ENCODE measurements around the gene IL13RA1.

The IL13RA1 gene

GRCh38 chrX:118760025-118760424, 32.6 kb downstream of the IL13RA1 start:
- no peak overlapping the region for H3K9ac ChIP-seq
- no peaks in the 10 kb centered on the region for H3K27me3 ChIP-seq (ENCODE audit: insufficient read depth, low read depth)
- H3K4me3 ChIP-seq (IDR thresholded peaks at IDR 0.05; ENCODE audit: insufficient read depth, low read depth, low read length) = no peak overlapping the region
- no peaks in the 10 kb centered on the region for H3K4me1 ChIP-seq (ENCODE audit: low read depth, poor library complexity, severe bottlenecking)
- TF ChIP-seq, protein P1, sequence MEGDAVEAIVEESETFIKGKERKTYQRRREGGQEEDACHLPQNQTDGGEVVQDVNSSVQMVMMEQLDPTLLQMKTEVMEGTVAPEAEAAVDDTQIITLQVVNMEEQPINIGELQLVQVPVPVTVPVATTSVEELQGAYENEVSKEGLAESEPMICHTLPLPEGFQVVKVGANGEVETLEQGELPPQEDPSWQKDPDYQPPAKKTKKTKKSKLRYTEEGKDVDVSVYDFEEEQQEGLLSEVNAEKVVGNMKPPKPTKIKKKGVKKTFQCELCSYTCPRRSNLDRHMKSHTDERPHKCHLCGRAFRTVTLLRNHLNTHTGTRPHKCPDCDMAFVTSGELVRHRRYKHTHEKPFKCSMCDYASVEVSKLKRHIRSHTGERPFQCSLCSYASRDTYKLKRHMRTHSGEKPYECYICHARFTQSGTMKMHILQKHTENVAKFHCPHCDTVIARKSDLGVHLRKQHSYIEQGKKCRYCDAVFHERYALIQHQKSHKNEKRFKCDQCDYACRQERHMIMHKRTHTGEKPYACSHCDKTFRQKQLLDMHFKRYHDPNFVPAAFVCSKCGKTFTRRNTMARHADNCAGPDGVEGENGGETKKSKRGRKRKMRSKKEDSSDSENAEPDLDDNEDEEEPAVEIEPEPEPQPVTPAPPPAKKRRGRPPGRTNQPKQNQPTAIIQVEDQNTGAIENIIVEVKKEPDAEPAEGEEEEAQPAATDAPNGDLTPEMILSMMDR (conservative IDR thresholded peaks at IDR 0.05; ENCODE audit: low read depth, low read length) = no peak
- H2AFZ ChIP-seq (ENCODE audit: low read depth) = no peak overlapping the region
- no peaks in the 10 kb centered on the region for H3K79me2 ChIP-seq (ENCODE audit: insufficient read depth, low read depth)
- no peaks in the 10 kb centered on the region for H3K36me3 ChIP-seq (ENCODE audit: insufficient read depth)
- H3K4me2 ChIP-seq = no peak overlapping the region
- H3K27ac ChIP-seq = no peak overlapping the region
- H4K20me1 ChIP-seq (ENCODE audit: insufficient read depth) = no peaks in the 10 kb centered on the region

GRCh38 chrX:118761939-118762707, 34.7 kb downstream of the IL13RA1 start:
- no peaks in the 10 kb centered on the region for H3K27me3 ChIP-seq (ENCODE audit: insufficient read depth, low read depth)
- H3K4me3 ChIP-seq (IDR thresholded peaks at IDR 0.05; ENCODE audit: insufficient read depth, low read depth, low read length) = no peak overlapping the region
- H4K20me1 ChIP-seq (ENCODE audit: insufficient read depth) = no peaks in the 10 kb centered on the region
- H3K4me1 ChIP-seq (ENCODE audit: low read depth, poor library complexity, severe bottlenecking) = no peaks in the 10 kb centered on the region
- no peak overlapping the region for H3K9ac ChIP-seq
- no peaks in the 10 kb centered on the region for H3K36me3 ChIP-seq (ENCODE audit: insufficient read depth)
- no peak overlapping the region for H3K27ac ChIP-seq
- H3K79me2 ChIP-seq (ENCODE audit: insufficient read depth, low read depth) = no peaks in the 10 kb centered on the region
- TF ChIP-seq, protein P1 (conservative IDR thresholded peaks at IDR 0.05; ENCODE audit: low read depth, low read length) = no peak; the same call in 1 of the 2 replicates
- no peak overlapping the region for H3K4me2 ChIP-seq
- H2AFZ ChIP-seq (ENCODE audit: low read depth) = no peak overlapping the region

DNA sequence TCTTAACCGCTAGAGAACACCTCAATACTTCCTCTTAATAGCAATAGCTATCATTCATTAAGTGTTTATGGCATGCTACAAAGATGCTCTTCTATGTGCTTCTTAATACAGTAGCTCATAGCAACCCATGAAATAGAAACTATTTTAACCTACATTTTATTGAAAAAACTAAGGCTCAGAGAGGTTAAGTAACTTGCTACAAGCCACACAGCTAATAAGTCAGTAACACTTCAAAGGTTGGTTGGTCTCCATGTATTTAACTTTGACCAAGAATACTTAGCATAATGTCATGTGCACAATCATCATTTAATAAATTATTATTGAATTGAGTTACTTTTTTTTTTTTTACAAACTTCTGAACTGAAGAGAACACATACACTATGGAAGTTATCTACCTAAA, 36.1 kb downstream of the IL13RA1 start:
- Histone ChIP-seq H3K4me3 (IDR thresholded peaks at IDR 0.05; ENCODE audit: insufficient read depth, low read depth, low read length) (no peak overlapping the region), H3K4me1 (ENCODE audit: low read depth, poor library complexity, severe bottlenecking) (no peaks in the 10 kb centered on the region), H3K9ac (no peak overlapping the region), H3K36me3 (ENCODE audit: insufficient read depth) (no peaks in the 10 kb centered on the region), H3K27me3 (ENCODE audit: insufficient read depth, low read depth) (no peaks in the 10 kb centered on the region), H3K27ac (no peak overlapping the region), H4K20me1 (ENCODE audit: insufficient read depth) (no peaks in the 10 kb centered on the region), H2AFZ (ENCODE audit: low read depth) (no peak overlapping the region), H3K79me2 (ENCODE audit: insufficient read depth, low read depth) (no peaks in the 10 kb centered on the region), H3K4me2 (no peak overlapping the region)
- TF ChIP-seq, protein P1 (conservative IDR thresholded peaks at IDR 0.05; ENCODE audit: low read depth, low read length) = no peak

- H4K20me1 ChIP-seq (ENCODE audit: insufficient read depth) = no peaks in the 10 kb centered on the region
- H3K79me2 ChIP-seq (ENCODE audit: insufficient read depth, low read depth) = no peaks in the 10 kb centered on the region
- no peak overlapping the region for H3K27ac ChIP-seq
- TF ChIP-seq, protein P1 (conservative IDR thresholded peaks at IDR 0.05; ENCODE audit: low read depth, low read length) = no peak
- no peak overlapping the region for H2AFZ ChIP-seq (ENCODE audit: low read depth)
- H3K27me3 ChIP-seq (ENCODE audit: insufficient read depth, low read depth) = no peaks in the 10 kb centered on the region
- no peaks in the 10 kb centered on the region for H3K4me1 ChIP-seq (ENCODE audit: low read depth, poor library complexity, severe bottlenecking)
- H3K9ac ChIP-seq = no peak overlapping the region
- no peaks in the 10 kb centered on the region for H3K36me3 ChIP-seq (ENCODE audit: insufficient read depth)
- H3K4me2 ChIP-seq = no peak overlapping the region
- H3K4me3 ChIP-seq (IDR thresholded peaks at IDR 0.05; ENCODE audit: insufficient read depth, low read depth, low read length) = no peak overlapping the region
These were observed 36.7 kb downstream of the IL13RA1 start for GRCh38 chrX:118764122-118764521.
